ENCODE results near the gene TM4SF4. TPM values are rescaled to one million over a fixed set of nuclear protein-coding genes. Genes with fewer than 3 reads are reported as not detected.

Gene TM4SF4
- total and polyA plus RNA-seq, 2 experiments from 2014 or later, result not detected

GRCh38 chr3:149430216-149430615, 44.3 kb upstream of the TM4SF4 start:
- Histone ChIP-seq H3K27me3 (ENCODE audit: insufficient read depth) (no peaks in the 10 kb centered on the region), H3K4me2 (no peak overlapping the region), H3K27ac (ENCODE audit: low read depth) (no peak overlapping the region), H3K9me2 (ENCODE audit: insufficient read depth) (no peaks in the 10 kb centered on the region), H3K4me3 (no peak overlapping the region), H4K20me1 (replicated peaks; ENCODE audit: insufficient read depth) (no peaks in the 10 kb centered on the region), H3K4me1 (ENCODE audit: insufficient read depth) (no peaks in the 10 kb centered on the region), H2AFZ (no peak overlapping the region), H3K79me2 (replicated peaks; ENCODE audit: insufficient read depth) (no peaks in the 10 kb centered on the region), H3F3A (replicated peaks; ENCODE audit: low read depth) (no peaks in the 10 kb centered on the region), H3K36me3 (ENCODE audit: insufficient read depth) (no peaks in the 10 kb centered on the region)
- ATAC-seq, result no peak
- no peak for DNase-seq (ENCODE audit: low spot score)
- TF ChIP-seq REST (IDR thresholded peaks at IDR 0.05; ENCODE audit: unreplicated experiment) (no peak), ZNF462 (CRISPR knock-in tag; IDR thresholded peaks at IDR 0.05) (no peak), STAT1 (IDR thresholded peaks at IDR 0.05; ENCODE audit: unreplicated experiment) (no peak)
- Mint-ChIP-seq H3K4me3 (no peak overlapping the region), H3K27ac (no peak overlapping the region), H3K9me3 (no peaks in the 10 kb centered on the region; the same call in 2 of the 3 replicates), H3K4me1 (peaks cover 5% of the 10 kb centered on the region; the same call in 1 of the 3 replicates), H3K36me3 (ENCODE audit: low read depth) (no peaks in the 10 kb centered on the region), H3K27me3 (ENCODE audit: insufficient read depth, low read depth, poor library complexity) (peaks cover 1% of the 10 kb centered on the region)

Data from GM23338 (cell line).